ENCODE data around the gene CDK8. TPM values are rescaled to one million over a fixed set of nuclear protein-coding genes. Genes with fewer than 3 reads are reported as not detected.
"Not testable (repeated sequence)": the region's sequence is repeated elsewhere in the genome, so short reads cannot be mapped to it uniquely, and the experiment has no call there.

The CDK8 gene
- total RNA-seq, 1 donor from 2014 or later, result 11.1 TPM

GRCh38 chr13:26236296-26236695 lies 17.6 kb upstream of the CDK8 start:
- Histone ChIP-seq H3K4me1 (no peaks in the 10 kb centered on the region), H3K27ac (replicated peaks) (no peak overlapping the region), H3K36me3 (no peaks in the 10 kb centered on the region), H3K9me3 (replicated peaks) (no peaks in the 10 kb centered on the region), H3K4me3 (no peak overlapping the region), H3K27me3 (ENCODE audit: low read depth) (peaks cover 14% of the 10 kb centered on the region)
- no peak for DNase-seq
- intact Hi-C loops (cut with micrococcal nuclease), result no loop called here
- TF ChIP-seq CTCF (IDR thresholded peaks at IDR 0.05; ENCODE audit: borderline replicate concordance), result no peak

- intact Hi-C loops (cut with micrococcal nuclease), result no loop called here
- no peak overlapping the region for H3K4me3 ChIP-seq
- no peak for DNase-seq
- no peak for TF ChIP-seq CTCF (IDR thresholded peaks at IDR 0.05; ENCODE audit: borderline replicate concordance)
- no peaks in the 10 kb centered on the region for H3K4me1 ChIP-seq
- H3K27me3 ChIP-seq (ENCODE audit: low read depth), result peaks cover 4% of the 10 kb centered on the region
- peaks cover 8% of the 10 kb centered on the region for H3K9me3 ChIP-seq (replicated peaks)
- H3K27ac ChIP-seq (replicated peaks), result no peak overlapping the region
- H3K36me3 ChIP-seq, result no peaks in the 10 kb centered on the region
Measured at GRCh38 chr13:26246154-26246553, 7.8 kb upstream of the CDK8 start.

- Histone ChIP-seq H3K9me3 (replicated peaks) (peaks cover 8% of the 10 kb centered on the region), H3K36me3 (no peaks in the 10 kb centered on the region), H3K27ac (replicated peaks) (no peak overlapping the region), H3K4me3 (no peak overlapping the region), H3K27me3 (ENCODE audit: low read depth) (no peaks in the 10 kb centered on the region), H3K4me1 (no peaks in the 10 kb centered on the region)
- intact Hi-C loops (cut with micrococcal nuclease), result no loop called here
- TF ChIP-seq CTCF (IDR thresholded peaks at IDR 0.05; ENCODE audit: borderline replicate concordance), result no peak
- no peak for DNase-seq
Measured at GRCh38 chr13:26247011-26247410, 6.9 kb upstream of the CDK8 start.

GRCh38 chr13:26247608-26248007 lies 6.3 kb upstream of the CDK8 start:
- no peak overlapping the region for H3K27ac ChIP-seq (replicated peaks)
- H3K36me3 ChIP-seq, result no peaks in the 10 kb centered on the region
- DNase-seq, result no peak
- H3K4me3 ChIP-seq, result no peak overlapping the region
- no peak for TF ChIP-seq CTCF (IDR thresholded peaks at IDR 0.05; ENCODE audit: borderline replicate concordance)
- intact Hi-C loops (cut with micrococcal nuclease), result no loop called here
- H3K27me3 ChIP-seq (ENCODE audit: low read depth), result no peaks in the 10 kb centered on the region
- H3K9me3 ChIP-seq (replicated peaks), result peaks cover 4% of the 10 kb centered on the region
- H3K4me1 ChIP-seq, result no peaks in the 10 kb centered on the region

DNA sequence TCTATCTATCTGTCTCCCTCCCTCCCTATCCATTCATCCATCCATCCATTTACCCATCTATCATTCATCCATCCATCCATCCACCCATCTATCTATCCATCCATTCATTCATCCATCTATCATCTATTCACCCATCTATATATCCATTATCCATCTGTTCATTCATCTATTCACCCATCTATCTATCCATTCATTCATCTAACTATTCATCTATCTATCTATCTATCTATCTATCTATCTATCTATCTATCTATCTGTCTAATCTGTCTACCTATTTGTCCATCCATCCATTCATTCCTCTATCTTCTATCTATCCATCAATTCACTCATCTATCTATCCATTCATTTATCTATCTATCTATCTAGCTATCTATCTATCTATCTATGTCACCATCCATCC lies 4.4 kb upstream of the CDK8 start:
- Histone ChIP-seq H3K9me3 (replicated peaks) (no peaks in the 10 kb centered on the region), H3K4me3 (no peak overlapping the region), H3K36me3 (no peaks in the 10 kb centered on the region), H3K4me1 (peaks cover 8% of the 10 kb centered on the region), H3K27ac (replicated peaks) (no peak overlapping the region), H3K27me3 (ENCODE audit: low read depth) (no peaks in the 10 kb centered on the region)
- DNase-seq, result no peak
- intact Hi-C loops (cut with micrococcal nuclease), result no loop called here
- TF ChIP-seq CTCF (IDR thresholded peaks at IDR 0.05; ENCODE audit: borderline replicate concordance), result no peak

- H3K36me3 ChIP-seq; intact Hi-C loops (cut with micrococcal nuclease); H3K27me3 ChIP-seq (ENCODE audit: low read depth); DNase-seq; H3K27ac ChIP-seq (replicated peaks); H3K4me3 ChIP-seq; H3K9me3 ChIP-seq (replicated peaks): not testable (repeated sequence)
- H3K4me1 ChIP-seq, result peaks cover 33% of the 10 kb centered on the region
Measured at GRCh38 chr13:26252006-26252405, 1.9 kb upstream of the CDK8 start.

All from left ventricle myocardium inferior (tissue), 1 donor.